Activated naive CD8-positive, alpha-beta T cell treated with anti-CD3 and anti-CD28 coated beads for 36 hours (primary cell): ENCODE data around the gene ZBTB20. TPM values are rescaled to one million over a fixed set of nuclear protein-coding genes. Genes with fewer than 3 reads are reported as not detected.
A peak's percentile ranks its signal among the peaks of the same experiment; 100 is the strongest.

Experiments
- DNase-seq: peaks from one replicate; pipeline ENCODE4 v3.0.0; 2021
- H3K27ac Mint-ChIP-seq: one replicate; pipeline ENCODE4 v1.8.0; 2022; ENCODE audit warnings: mild to moderate bottlenecking, moderate library complexity, mixed read lengths
- H3K27me3 Mint-ChIP-seq: one replicate; pipeline ENCODE4 v1.8.0; 2022; ENCODE audit warnings: mild to moderate bottlenecking, mixed read lengths
- H3K36me3 Mint-ChIP-seq: one replicate; pipeline ENCODE4 v1.8.0; 2021; ENCODE audit warnings: mild to moderate bottlenecking, mixed read lengths
- H3K4me1 Mint-ChIP-seq: one replicate; pipeline ENCODE4 v1.8.0; 2021; ENCODE audit warnings: mixed read lengths
- H3K4me3 Mint-ChIP-seq: one replicate; pipeline ENCODE4 v1.8.0; 2022; ENCODE audit warnings: mild to moderate bottlenecking, moderate library complexity, mixed read lengths
- H3K9me3 Mint-ChIP-seq: one replicate; pipeline ENCODE4 v1.8.0; 2022; ENCODE audit warnings: mixed read lengths
- total RNA-seq, 2 experiments: library from RNA; stranded (reverse); gene quantifications; one replicate each; pipeline ENCODE4 v1.2.3, GENCODE V29; 2021

ZBTB20 gene
- total RNA-seq, 2 experiments from 2014 or later: 3.5 to 4.5 TPM

- Mint-ChIP-seq H3K36me3 (peaks cover 35% of the 10 kb centered on the region), H3K9me3 (peaks cover 27% of the 10 kb centered on the region), H3K4me3 (no peak overlapping the region)
These were observed 607.6 kb downstream of the ZBTB20 start for GRCh38 chr3:114539525-114539924.

DNA sequence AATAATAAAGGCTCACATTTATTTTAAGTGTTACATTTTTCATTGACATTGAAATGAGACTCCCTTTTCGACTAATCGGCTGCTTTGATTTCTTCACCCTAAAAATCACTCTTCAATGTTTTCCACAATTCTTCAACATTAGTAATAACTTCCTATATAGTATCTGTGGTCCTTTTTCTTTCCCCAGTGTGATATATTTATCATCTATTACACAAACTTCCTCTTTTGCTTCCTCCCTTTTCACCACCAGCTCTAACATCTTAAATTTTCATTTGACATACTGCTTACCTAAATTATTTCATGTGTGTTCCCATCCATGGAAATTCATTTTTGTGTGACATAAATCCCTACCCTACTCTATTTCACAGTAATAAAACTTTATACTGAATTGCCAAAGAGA is 608.9 kb downstream of the ZBTB20 start:
- Mint-ChIP-seq H3K27ac (no peak overlapping the region), H3K9me3 (peaks cover 35% of the 10 kb centered on the region), H3K36me3 (peaks cover 44% of the 10 kb centered on the region), H3K4me1 (peaks cover 6% of the 10 kb centered on the region), H3K4me3 (no peak overlapping the region), H3K27me3 (no peaks in the 10 kb centered on the region)
- no peak for DNase-seq

More at GRCh38 chr3:114539525-114539924, 607.6 kb downstream of the ZBTB20 start:
- no peak overlapping the region for H3K27ac Mint-ChIP-seq
- no peaks in the 10 kb centered on the region for H3K27me3 Mint-ChIP-seq
- peaks cover 5% of the 10 kb centered on the region for H3K4me1 Mint-ChIP-seq
- DNase-seq: no peak

- Mint-ChIP-seq H3K36me3 (peaks cover 30% of the 10 kb centered on the region), H3K27ac (no peak overlapping the region), H3K4me1 (no peaks in the 10 kb centered on the region), H3K4me3 (no peak overlapping the region), H3K27me3 (no peaks in the 10 kb centered on the region), H3K9me3 (peaks cover 9% of the 10 kb centered on the region)
- no peak for DNase-seq
These were observed 618.6 kb downstream of the ZBTB20 start for GRCh38 chr3:114528517-114528916.

DNA sequence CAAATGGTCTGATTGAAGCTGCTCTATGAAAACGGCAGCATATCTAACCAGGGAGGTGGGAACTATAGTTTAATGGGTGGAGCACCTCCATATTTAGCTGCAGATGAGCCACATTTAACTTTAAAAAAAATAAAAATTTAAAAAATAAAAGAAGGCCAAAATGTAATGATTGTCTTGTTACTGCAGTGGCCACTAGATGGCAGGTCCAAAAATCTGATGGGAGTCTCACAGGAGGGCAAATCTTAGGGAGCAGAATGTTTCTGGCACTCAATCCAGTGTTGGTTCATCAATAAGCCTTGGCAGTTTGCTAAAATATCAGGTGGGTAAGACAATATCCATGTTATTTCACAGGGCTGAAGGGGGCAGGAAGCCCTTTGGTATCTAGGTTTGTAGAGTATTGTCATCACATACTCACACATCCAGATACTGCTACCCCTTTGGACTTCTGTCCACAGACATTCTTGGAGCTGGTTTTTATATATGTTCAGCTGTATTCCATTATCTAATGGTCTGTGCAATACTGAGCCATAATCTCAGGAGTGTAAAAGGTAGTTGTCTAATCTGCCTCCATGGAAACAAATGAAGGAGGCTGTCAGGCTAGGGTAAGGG is 619.9 kb downstream of the ZBTB20 start:
- Mint-ChIP-seq H3K27ac (no peak overlapping the region), H3K4me1 (no peaks in the 10 kb centered on the region), H3K4me3 (no peak overlapping the region), H3K36me3 (peaks cover 16% of the 10 kb centered on the region), H3K9me3 (peaks cover 2% of the 10 kb centered on the region), H3K27me3 (no peaks in the 10 kb centered on the region)
- DNase-seq: no peak

DNA sequence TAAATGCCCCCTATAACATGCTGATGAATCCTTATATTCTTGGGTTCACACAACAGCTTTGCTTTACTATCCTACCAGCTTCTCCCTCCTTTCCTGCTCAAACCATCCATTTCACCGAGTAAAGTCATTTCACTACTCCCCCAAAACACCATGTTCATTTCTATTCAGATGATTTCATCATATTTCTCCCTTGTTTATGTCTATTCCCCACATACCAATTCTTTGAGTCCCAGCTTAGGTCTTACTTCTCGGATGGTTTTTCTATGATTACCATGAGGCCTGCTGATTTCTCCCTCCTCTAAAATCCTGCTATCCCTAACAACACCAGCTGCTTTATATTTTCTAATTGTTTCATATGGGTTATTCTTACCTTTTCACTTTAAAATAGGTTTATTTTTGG is 621.8 kb downstream of the ZBTB20 start:
- no peak overlapping the region for H3K4me3 Mint-ChIP-seq
- no peaks in the 10 kb centered on the region for H3K9me3 Mint-ChIP-seq
- H3K4me1 Mint-ChIP-seq: no peaks in the 10 kb centered on the region
- H3K36me3 Mint-ChIP-seq: peaks cover 3% of the 10 kb centered on the region
- no peaks in the 10 kb centered on the region for H3K27me3 Mint-ChIP-seq
- H3K27ac Mint-ChIP-seq: no peak overlapping the region
- no peak for DNase-seq

DNA sequence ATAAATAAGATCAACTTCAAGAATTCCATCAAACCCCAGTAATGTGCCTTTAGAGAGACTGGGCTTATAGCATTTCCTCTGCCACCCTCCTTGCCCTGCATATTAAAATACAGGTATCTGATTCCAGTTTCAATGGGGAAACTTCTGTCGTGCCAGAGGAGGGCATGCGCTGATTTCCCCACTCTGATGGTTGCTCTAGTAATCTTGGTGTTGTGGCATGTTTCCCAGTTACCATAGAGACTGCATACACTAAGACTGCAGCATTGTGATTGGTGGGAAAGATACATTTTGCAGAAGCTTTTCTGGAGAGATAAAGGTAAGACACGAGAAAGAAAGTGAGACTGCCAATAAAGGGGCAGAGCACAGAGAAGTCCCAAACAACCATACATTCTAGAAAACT is 627.7 kb downstream of the ZBTB20 start:
- H3K9me3 Mint-ChIP-seq: no peaks in the 10 kb centered on the region
- H3K27ac Mint-ChIP-seq: no peak overlapping the region
- no peaks in the 10 kb centered on the region for H3K4me1 Mint-ChIP-seq
- DNase-seq: no peak
- H3K27me3 Mint-ChIP-seq: no peaks in the 10 kb centered on the region
- H3K36me3 Mint-ChIP-seq: no peaks in the 10 kb centered on the region
- H3K4me3 Mint-ChIP-seq: no peak overlapping the region

GRCh38 chr3:114518206-114518808 is 628.8 kb downstream of the ZBTB20 start:
- Mint-ChIP-seq H3K9me3 (no peaks in the 10 kb centered on the region), H3K4me1 (no peaks in the 10 kb centered on the region), H3K27ac (no peak overlapping the region), H3K27me3 (no peaks in the 10 kb centered on the region), H3K36me3 (no peaks in the 10 kb centered on the region), H3K4me3 (no peak overlapping the region)
- no peak for DNase-seq

GRCh38 chr3:114510201-114510600 is 636.9 kb downstream of the ZBTB20 start:
- peaks cover 19% of the 10 kb centered on the region for H3K4me1 Mint-ChIP-seq
- H3K36me3 Mint-ChIP-seq: peaks cover 3% of the 10 kb centered on the region
- H3K27ac Mint-ChIP-seq: no peak overlapping the region
- H3K9me3 Mint-ChIP-seq: no peaks in the 10 kb centered on the region
- H3K4me3 Mint-ChIP-seq: no peak overlapping the region
- H3K27me3 Mint-ChIP-seq: no peaks in the 10 kb centered on the region
- no peak for DNase-seq

- Mint-ChIP-seq H3K27ac (no peak overlapping the region), H3K4me3 (no peak overlapping the region), H3K9me3 (no peaks in the 10 kb centered on the region), H3K4me1 (peaks cover 24% of the 10 kb centered on the region), H3K36me3 (peaks cover 3% of the 10 kb centered on the region), H3K27me3 (no peaks in the 10 kb centered on the region)
- DNase-seq: no peak
These were observed 637.3 kb downstream of the ZBTB20 start for GRCh38 chr3:114509756-114510155.

GRCh38 chr3:114508976-114509375 is 638.1 kb downstream of the ZBTB20 start:
- Mint-ChIP-seq H3K27ac (no peak overlapping the region), H3K36me3 (peaks cover 3% of the 10 kb centered on the region), H3K4me3 (no peak overlapping the region), H3K9me3 (no peaks in the 10 kb centered on the region), H3K4me1 (peaks cover 30% of the 10 kb centered on the region), H3K27me3 (no peaks in the 10 kb centered on the region)
- DNase-seq: no peak

- Mint-ChIP-seq H3K4me3 (no peak overlapping the region), H3K9me3 (no peaks in the 10 kb centered on the region), H3K27me3 (no peaks in the 10 kb centered on the region), H3K4me1 (peaks cover 34% of the 10 kb centered on the region), H3K36me3 (peaks cover 3% of the 10 kb centered on the region), H3K27ac (no peak overlapping the region)
- DNase-seq: no peak
These were observed 638.9 kb downstream of the ZBTB20 start for GRCh38 chr3:114508208-114508607.

DNA sequence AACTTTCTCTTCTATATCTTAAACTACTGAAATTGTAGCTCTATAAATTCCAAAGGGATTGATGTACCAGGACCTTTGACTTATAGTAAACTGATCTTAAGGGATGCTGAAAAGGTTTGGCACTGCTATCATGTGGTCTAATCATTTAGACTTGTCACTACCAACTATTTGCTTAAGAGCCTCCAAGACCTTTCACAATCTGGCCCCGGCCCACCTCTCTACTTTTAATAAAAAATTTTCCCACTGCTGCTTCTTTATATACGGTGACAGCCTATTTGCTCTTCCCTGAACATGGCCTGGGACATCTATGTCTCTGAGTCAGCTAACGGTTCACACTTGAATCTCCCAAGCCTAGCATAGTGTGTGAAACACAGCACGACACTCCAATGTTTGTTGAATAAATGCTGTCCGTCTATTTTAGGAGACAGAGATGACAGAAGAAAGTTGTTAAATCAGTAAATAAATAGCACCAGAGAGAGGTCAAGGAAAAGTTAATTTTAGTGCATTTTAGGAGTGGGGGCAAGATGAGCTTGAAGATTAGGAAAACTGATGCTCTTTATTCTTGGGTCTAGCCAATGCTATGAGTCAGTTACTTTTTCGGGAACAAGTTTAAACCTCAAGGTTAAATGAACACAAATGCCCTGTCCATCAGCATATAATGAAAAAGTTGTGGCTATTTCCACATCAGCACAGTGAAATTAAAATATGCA is 640.3 kb downstream of the ZBTB20 start:
- no peak for DNase-seq
- no peaks in the 10 kb centered on the region for H3K9me3 Mint-ChIP-seq
- H3K27me3 Mint-ChIP-seq: no peaks in the 10 kb centered on the region
- peaks cover 3% of the 10 kb centered on the region for H3K36me3 Mint-ChIP-seq
- H3K27ac Mint-ChIP-seq: no peak overlapping the region
- no peak overlapping the region for H3K4me3 Mint-ChIP-seq
- H3K4me1 Mint-ChIP-seq: peaks cover 42% of the 10 kb centered on the region

GRCh38 chr3:114504941-114505628 is 642.0 kb downstream of the ZBTB20 start:
- Mint-ChIP-seq H3K27me3 (no peaks in the 10 kb centered on the region), H3K9me3 (no peaks in the 10 kb centered on the region), H3K4me1 (peaks cover 39% of the 10 kb centered on the region), H3K36me3 (peaks cover 1% of the 10 kb centered on the region), H3K27ac (no peak overlapping the region), H3K4me3 (no peak overlapping the region)
- no peak for DNase-seq

DNA sequence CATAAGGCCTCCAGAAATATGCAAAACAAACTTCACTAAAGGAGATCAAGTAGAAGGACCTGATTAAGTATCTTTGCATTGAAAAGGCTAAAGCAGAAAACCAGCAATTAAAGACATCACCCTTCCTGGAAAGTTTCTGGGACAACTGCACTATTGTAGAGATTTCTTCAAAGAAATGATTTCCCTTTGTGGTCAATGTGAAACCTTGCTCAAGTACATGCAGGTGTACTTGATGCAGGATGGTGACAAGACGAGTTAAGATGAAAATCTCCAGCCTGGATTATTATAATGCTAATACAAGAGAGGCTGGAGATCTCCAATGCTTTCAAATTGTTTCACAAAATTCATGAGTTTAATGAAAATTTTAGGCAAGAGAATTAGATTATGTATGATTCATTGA is 644.9 kb downstream of the ZBTB20 start:
- Mint-ChIP-seq H3K4me1 (peaks cover 49% of the 10 kb centered on the region), H3K27me3 (no peaks in the 10 kb centered on the region), H3K4me3 (no peak overlapping the region), H3K9me3 (no peaks in the 10 kb centered on the region), H3K36me3 (peaks cover 3% of the 10 kb centered on the region), H3K27ac (peak overlapping the region; percentile 11)
- no peak for DNase-seq

GRCh38 chr3:114499976-114500375 is 647.1 kb downstream of the ZBTB20 start:
- no peak for DNase-seq
- peaks cover 6% of the 10 kb centered on the region for H3K36me3 Mint-ChIP-seq
- H3K4me1 Mint-ChIP-seq: peaks cover 43% of the 10 kb centered on the region
- H3K27ac Mint-ChIP-seq: no peak overlapping the region
- no peaks in the 10 kb centered on the region for H3K9me3 Mint-ChIP-seq
- no peaks in the 10 kb centered on the region for H3K27me3 Mint-ChIP-seq
- peak overlapping the region; percentile 33 for H3K4me3 Mint-ChIP-seq
